ENCODE results near the gene TPK1.
"Not testable (repeated sequence)": the region's sequence is repeated elsewhere in the genome, so short reads cannot be mapped to it uniquely, and the experiment has no call there.

TPK1 gene

GRCh38 chr7:144821067-144821466, 14.8 kb downstream of the TPK1 start:
- FAIRE-seq = no peak

- FAIRE-seq = no peak
Measured at GRCh38 chr7:144820552-144820951, 15.3 kb downstream of the TPK1 start.

GRCh38 chr7:144819566-144819965, 16.3 kb downstream of the TPK1 start:
- FAIRE-seq = no peak

GRCh38 chr7:144818511-144818910, 17.3 kb downstream of the TPK1 start:
- FAIRE-seq = no peak

- no peak for FAIRE-seq
Measured at GRCh38 chr7:144817001-144817400, 18.9 kb downstream of the TPK1 start.

- FAIRE-seq = no peak
Measured at GRCh38 chr7:144814299-144814698, 21.6 kb downstream of the TPK1 start.

- FAIRE-seq = no peak
Measured at GRCh38 chr7:144812379-144813283, 23.2 kb downstream of the TPK1 start.

- no peak for FAIRE-seq
Measured at GRCh38 chr7:144805627-144806239, 30.1 kb downstream of the TPK1 start.

GRCh38 chr7:144800678-144801436, 35.0 kb downstream of the TPK1 start:
- not testable (repeated sequence) for FAIRE-seq

- FAIRE-seq = no peak
Measured at GRCh38 chr7:144796919-144797318, 38.9 kb downstream of the TPK1 start.

- FAIRE-seq = no peak
Measured at GRCh38 chr7:144792050-144792449, 43.8 kb downstream of the TPK1 start.

- no peak for FAIRE-seq
Measured at GRCh38 chr7:144791488-144791887, 44.4 kb downstream of the TPK1 start.

- FAIRE-seq = no peak
Measured at GRCh38 chr7:144787127-144787526, 48.7 kb downstream of the TPK1 start.

GRCh38 chr7:144786522-144786921, 49.3 kb downstream of the TPK1 start:
- no peak for FAIRE-seq

- FAIRE-seq = no peak
Measured at GRCh38 chr7:144786079-144786478, 49.8 kb downstream of the TPK1 start.

- FAIRE-seq = no peak
Measured at GRCh38 chr7:144785521-144785920, 50.3 kb downstream of the TPK1 start.

- no peak for FAIRE-seq
Measured at GRCh38 chr7:144784943-144785342, 50.9 kb downstream of the TPK1 start.

- FAIRE-seq = no peak
Measured at GRCh38 chr7:144784441-144784840, 51.4 kb downstream of the TPK1 start.

- no peak for FAIRE-seq
Measured at GRCh38 chr7:144782883-144783282, 53.0 kb downstream of the TPK1 start.

GRCh38 chr7:144780071-144780608, 55.7 kb downstream of the TPK1 start:
- FAIRE-seq = no peak

GRCh38 chr7:144777889-144778288, 58.0 kb downstream of the TPK1 start:
- FAIRE-seq = not testable (repeated sequence)

- no peak for FAIRE-seq
Measured at GRCh38 chr7:144777005-144777839, 58.6 kb downstream of the TPK1 start.

Data from G401.6 (cell line).